HEK293T (cell line): ENCODE measurements around the gene POLR1D.

ENCODE experiments used
- CTCF ChIA-PET: fragments of 350-600 bp; formaldehyde crosslinking; extraction: SDS; loops from one replicate; lab custom pipeline; 2021; ENCODE audit warnings: antibody characterized with exemption, inconsistent platforms; lab: Yijun Ruan, JAX
- POLR2A ChIA-PET: fragments of 350-600 bp; formaldehyde crosslinking; extraction: SDS; loops from one replicate; lab custom pipeline; 2020; ENCODE audit warnings: antibody characterized with exemption, inconsistent platforms; lab: Yijun Ruan, JAX
- DNase-seq: peaks from one replicate; pipeline ENCODE4 v3.0.0; 2012; ENCODE audit warnings: mixed read lengths; ENCODE audit errors: extremely low spot score
- ARNT ChIP-seq: fragments of 450-650 bp; IDR thresholded peaks from 2 replicates; pipeline ENCODE4 v1.6.1; 2017; ENCODE audit warnings: mild to moderate bottlenecking
- BHLHE40 ChIP-seq: fragments of 450-650 bp; IDR thresholded peaks from 2 replicates; pipeline ENCODE4 v1.6.1; 2016; ENCODE audit warnings: mild to moderate bottlenecking, moderate library complexity, borderline replicate concordance
- CTBP1 ChIP-seq: fragments of 450-650 bp; IDR thresholded peaks from 2 replicates; pipeline ENCODE4 v1.6.1; 2016; ENCODE audit warnings: borderline replicate concordance
- ELF4 ChIP-seq: fragments of 450-650 bp; IDR thresholded peaks from 2 replicates; pipeline ENCODE4 v1.6.1; 2017; ENCODE audit warnings: antibody characterized with exemption
- FOXA1 ChIP-seq: fragments of 450-650 bp; IDR thresholded peaks from 2 replicates; pipeline ENCODE4 v1.6.1; 2016; ENCODE audit warnings: mild to moderate bottlenecking
- FOXK2 ChIP-seq: fragments of 450-650 bp; IDR thresholded peaks from 2 replicates; pipeline ENCODE4 v1.6.1; 2016; ENCODE audit warnings: mild to moderate bottlenecking
- FOXM1 ChIP-seq: fragments of 450-650 bp; IDR thresholded peaks from 2 replicates; pipeline ENCODE4 v1.6.1; 2017; ENCODE audit warnings: mild to moderate bottlenecking, borderline replicate concordance
- HDGF ChIP-seq: fragments of 450-650 bp; IDR thresholded peaks from 2 replicates; pipeline ENCODE4 v1.6.1; 2017; ENCODE audit warnings: antibody characterized with exemption, borderline replicate concordance
- LEF1 ChIP-seq: fragments of 450-650 bp; IDR thresholded peaks from 2 replicates; pipeline ENCODE4 v1.6.1; 2017; ENCODE audit warnings: mild to moderate bottlenecking, borderline replicate concordance
- NFRKB ChIP-seq: fragments of 450-650 bp; IDR thresholded peaks from 2 replicates; pipeline ENCODE4 v1.6.1; 2016; ENCODE audit warnings: mild to moderate bottlenecking, moderate library complexity
- SP1 ChIP-seq: fragments of 450-650 bp; IDR thresholded peaks from 2 replicates; pipeline ENCODE4 v1.6.1; 2017
- TARDBP ChIP-seq: fragments of 450-650 bp; IDR thresholded peaks from 2 replicates; pipeline ENCODE4 v1.6.1; 2016
- ZNF384 ChIP-seq: fragments of 450-650 bp; IDR thresholded peaks from 2 replicates; pipeline ENCODE4 v1.6.1; 2016
- TF ChIP-seq, protein P1 (sequence below): fragments of 450-650 bp; IDR thresholded peaks from 2 replicates; pipeline ENCODE4 v1.6.1; 2016

POLR1D gene

DNA sequence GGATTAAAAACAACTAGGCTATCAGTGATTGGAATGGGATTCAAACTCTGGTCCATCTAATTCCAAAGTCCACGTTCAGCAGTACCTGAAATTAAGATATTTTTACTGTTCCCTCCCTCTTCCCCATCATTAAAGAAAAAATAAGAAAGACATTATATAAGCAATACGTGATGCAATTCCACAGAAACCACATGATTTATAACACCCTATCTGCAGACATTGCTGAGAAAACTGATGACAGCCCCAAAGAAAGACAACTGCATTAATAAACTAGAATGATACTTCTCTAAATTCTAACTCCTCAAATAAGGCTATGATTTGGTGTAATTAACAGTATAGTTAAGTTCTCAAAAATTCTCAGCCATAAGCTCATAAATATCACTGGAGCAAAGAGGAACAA is 20.5 kb upstream of the POLR1D start:
- ChIA-PET CTCF (interaction anchor here (0.6 to 0.7 kb wide), 2 partner anchors 26 to 115 kb away, joined by 3 to 6 read pairs; no protein-coding TSS in a partner anchor), POLR2A (no interaction called here)
- TF ChIP-seq ELF4 (no peak), FOXM1 (no peak), CTBP1 (no peak), SP1 (no peak)
- DNase-seq, result no peak

DNA sequence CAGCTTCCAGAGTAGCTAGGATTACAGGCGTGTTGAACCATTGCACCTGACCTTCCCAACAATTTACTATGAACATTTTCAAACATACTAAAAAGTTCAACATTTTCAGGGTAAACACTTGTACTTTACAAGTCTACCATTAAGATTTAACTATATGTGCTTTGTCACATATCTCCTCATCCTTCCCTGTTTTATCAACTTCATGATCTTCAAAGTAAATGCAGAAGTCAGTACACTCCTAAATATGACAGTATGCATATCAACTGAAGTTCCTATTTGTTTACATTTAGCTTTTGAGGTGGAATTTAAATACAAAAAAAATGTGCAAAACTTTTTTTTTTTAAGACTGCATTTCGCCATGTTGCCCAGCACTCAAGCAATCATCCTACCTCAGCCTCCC is 19.9 kb upstream of the POLR1D start:
- ChIA-PET POLR2A (no interaction called here), CTCF (interaction anchor here (0.6 to 0.7 kb wide), 2 partner anchors 25 to 116 kb away, joined by 3 to 6 read pairs; no protein-coding TSS in a partner anchor)
- TF ChIP-seq ELF4, result no peak
- TF ChIP-seq SP1, result no peak
- DNase-seq, result no peak

DNA sequence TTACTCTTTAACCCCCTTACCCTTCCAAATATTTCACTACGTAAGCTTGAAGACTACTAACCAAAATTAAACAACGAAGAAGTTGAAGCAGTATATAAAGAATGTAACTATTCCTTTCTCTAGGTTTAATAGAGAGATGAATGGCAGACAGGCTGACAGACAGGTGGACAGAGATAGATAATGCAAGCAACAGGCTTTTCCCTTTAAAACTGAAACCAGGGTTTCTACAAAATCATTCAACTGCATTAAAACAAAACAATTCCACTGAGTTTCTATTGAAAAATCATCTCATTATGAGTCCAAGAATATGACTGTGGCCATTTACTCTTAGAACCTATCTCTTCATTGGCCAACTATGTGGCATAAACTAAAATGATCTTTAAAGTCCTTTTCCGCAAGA is 16.6 kb upstream of the POLR1D start:
- POLR2A ChIA-PET, result interaction anchor here (2.3 kb wide), 1 partner anchor 15 kb away, joined by 13 read pairs; the partner anchor contains the start of gene LNX2
- TF ChIP-seq FOXM1, result no peak
- TF ChIP-seq, protein P1, sequence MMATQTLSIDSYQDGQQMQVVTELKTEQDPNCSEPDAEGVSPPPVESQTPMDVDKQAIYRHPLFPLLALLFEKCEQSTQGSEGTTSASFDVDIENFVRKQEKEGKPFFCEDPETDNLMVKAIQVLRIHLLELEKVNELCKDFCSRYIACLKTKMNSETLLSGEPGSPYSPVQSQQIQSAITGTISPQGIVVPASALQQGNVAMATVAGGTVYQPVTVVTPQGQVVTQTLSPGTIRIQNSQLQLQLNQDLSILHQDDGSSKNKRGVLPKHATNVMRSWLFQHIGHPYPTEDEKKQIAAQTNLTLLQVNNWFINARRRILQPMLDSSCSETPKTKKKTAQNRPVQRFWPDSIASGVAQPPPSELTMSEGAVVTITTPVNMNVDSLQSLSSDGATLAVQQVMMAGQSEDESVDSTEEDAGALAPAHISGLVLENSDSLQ, result 0 out of 2 replicates have a peak, but pooled peaks have one; percentile 6
- DNase-seq, result no peak
- CTCF ChIA-PET, result no interaction called here

DNA sequence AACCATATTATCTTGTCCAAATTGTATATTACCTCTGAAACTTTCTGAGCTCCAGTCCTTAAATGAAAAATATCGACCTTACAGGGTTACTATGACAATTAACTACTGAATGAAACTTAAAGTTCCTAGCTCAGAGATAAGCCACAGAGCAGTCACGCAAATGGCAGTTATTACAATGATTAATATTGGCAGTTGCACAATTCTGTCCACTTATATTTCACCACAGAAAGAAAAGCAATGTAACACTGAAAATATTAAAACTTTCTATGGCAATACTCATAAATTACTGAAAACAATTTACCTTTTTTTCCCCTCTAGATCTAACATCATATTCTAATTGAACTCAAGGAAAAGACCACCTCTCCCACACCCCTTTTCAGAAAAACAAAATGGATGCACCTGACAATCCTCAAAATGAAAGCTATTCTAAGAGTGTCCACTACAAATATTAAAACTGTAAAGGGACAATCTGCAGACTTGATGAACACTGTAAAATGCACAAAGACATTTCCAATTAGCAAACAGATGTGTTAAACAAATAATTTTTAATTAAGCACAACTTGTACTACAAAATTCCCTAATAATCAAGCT is 16.0 kb upstream of the POLR1D start:
- no peak for DNase-seq

DNA sequence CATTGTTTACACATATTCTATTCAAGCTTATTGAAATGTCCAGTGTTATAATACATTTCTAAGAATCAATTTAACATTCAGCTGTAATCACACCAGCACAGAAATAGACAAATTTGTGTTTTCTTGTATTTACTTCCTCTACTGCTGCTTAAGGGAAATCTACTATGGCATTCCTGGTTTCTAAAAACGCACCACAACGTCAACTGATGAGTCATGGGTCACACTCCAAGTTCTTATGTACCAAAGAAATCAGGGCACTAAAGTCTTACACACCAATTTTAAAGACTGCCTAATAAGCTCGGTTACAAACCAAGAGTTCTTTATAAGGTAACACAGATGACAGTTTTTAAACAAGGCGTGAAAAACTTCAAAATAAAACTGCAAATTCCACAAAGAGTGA is 14.6 kb upstream of the POLR1D start:
- ChIA-PET POLR2A (interaction anchor here (0.8 to 2.3 kb wide), 2 partner anchors 13 to 14 kb away, joined by 3 to 13 read pairs; partner anchors contain the start of gene LNX2), CTCF (no interaction called here)
- no peak for DNase-seq
- TF ChIP-seq FOXA1, result no peak
- TF ChIP-seq, protein P1, result no peak

More for the DNA sequence above, 16.0 kb upstream of the POLR1D start:
- POLR2A ChIA-PET, result interaction anchor here (2.3 kb wide), 1 partner anchor 15 kb away, joined by 13 read pairs; the partner anchor contains the start of gene LNX2
- CTCF ChIA-PET, result interaction anchor here (0.6 kb wide), 1 partner anchor 231 kb away, joined by 3 read pairs; no protein-coding TSS in a partner anchor
- TF ChIP-seq, protein P1, result peak; percentile 28; the same call in 1 of the 2 replicates
- 0 out of 2 replicates have a peak, but pooled peaks have one; percentile 43 for TF ChIP-seq ARNT
- no peak for TF ChIP-seq FOXA1

DNA sequence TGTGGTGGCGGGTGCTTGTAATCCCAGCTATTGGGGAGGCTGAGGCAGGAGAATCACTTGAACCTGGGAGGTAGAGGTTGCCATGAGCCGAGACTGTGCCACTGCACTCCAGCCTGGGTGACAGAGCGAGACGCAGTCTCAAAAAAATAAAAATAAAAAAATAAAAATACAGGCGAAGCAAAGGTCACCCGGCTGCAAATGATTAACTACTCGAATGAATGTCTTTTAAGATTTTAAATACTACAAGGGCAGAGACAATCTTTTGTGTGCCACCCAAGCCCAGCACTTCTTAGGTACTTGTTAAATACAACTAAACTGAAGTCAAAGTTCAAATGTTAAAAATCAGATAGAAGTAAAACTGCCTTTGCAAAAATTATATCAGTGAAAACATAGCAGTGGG is 8.1 kb upstream of the POLR1D start:
- DNase-seq, result no peak
- POLR2A ChIA-PET, result no interaction called here
- CTCF ChIA-PET, result no interaction called here
- TF ChIP-seq LEF1, result no peak
- TF ChIP-seq TARDBP, result no peak

DNA sequence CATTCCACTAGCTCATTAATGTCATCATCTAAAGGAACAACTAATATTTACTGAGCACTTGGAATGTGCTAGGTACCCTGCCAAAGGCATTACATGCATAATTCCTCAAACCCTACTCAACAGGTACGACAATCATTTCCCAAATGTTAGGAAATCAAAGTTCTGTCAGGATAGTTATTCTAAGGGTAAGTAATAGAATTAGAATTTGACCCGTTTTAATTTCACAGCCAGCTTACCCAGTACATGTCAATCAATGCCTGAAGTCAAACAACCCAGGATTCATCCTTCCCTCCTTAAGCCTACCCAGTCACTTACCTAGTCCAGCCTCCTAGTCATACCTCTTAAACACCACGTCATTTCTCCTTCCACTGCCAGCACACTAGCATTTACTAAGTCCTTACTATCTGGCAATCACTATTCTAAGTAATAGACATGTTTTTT is 3.8 kb upstream of the POLR1D start:
- CTCF ChIA-PET, result no interaction called here
- TF ChIP-seq FOXK2 (no peak), HDGF (no peak), FOXM1 (no peak)
- TF ChIP-seq, protein P1, result 0 out of 2 replicates have a peak, but pooled peaks have one; percentile 25
- POLR2A ChIA-PET, result no interaction called here

DNA sequence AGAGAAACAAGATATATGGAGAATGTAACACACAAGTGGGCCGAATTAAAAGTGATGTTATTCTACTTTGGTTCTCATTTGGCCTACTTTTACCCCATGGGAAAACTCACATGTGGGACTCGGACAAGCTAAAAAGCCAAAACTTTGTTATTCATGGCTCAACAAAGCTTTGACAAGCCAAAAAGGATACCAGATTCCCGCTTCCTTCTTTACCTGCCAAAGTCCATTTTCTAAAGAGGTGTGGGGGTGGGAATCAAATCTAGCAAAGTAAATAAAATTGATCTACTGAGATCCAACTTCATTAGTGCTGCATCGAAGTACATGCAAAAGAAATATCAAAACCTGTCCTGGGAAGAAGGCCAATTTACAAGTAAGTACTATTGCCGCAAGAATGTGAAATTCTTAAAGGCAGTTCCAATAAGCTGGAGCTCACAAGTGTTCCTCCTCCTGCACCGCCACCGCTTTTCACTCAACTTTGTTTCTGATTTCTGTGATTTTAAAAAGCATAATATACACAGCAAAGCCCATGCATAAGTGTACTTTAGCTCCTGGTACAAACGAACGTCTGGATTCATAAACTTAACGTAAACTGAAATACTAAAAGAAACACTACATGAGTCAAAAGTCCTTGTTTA is 2.5 kb upstream of the POLR1D start:
- DNase-seq, result no peak
- ChIA-PET CTCF (no interaction called here), POLR2A (interaction anchor here (0.5 to 2.2 kb wide), 3 partner anchors 68 to 105 kb away, joined by 3 to 7 read pairs (median 6); no protein-coding TSS in a partner anchor)
- no peak for TF ChIP-seq ZNF384
- TF ChIP-seq, protein P1, result no peak
- TF ChIP-seq NFRKB, result no peak
- no peak for TF ChIP-seq TARDBP
- no peak for TF ChIP-seq BHLHE40

More for the DNA sequence above, 3.8 kb upstream of the POLR1D start:
- no peak for DNase-seq
